ENCODE results near the gene ANKRD34B.
"Not testable (repeated sequence)": the region's sequence is repeated elsewhere in the genome, so short reads cannot be mapped to it uniquely, and the experiment has no call there.

ANKRD34B gene

DNA sequence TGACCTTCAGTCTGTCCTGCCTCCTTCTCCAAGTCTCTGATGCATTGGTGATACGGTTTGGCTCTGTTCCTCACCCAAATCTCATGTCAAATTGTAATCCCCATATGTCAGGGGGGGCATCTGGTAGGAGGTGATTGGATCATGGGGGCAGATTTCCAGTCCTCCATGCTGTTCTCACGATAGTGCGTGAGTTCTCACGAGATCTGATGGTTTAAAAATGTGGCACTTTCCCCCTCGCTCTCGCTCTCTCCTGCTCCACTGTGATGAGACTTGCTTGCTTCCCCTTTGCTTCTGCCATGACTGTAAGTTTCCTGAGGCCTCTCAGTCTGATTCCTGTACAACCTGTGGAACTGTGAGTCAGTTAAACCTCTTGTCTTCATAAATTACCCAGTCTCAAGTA lies 14.7 kb upstream of the ANKRD34B start:
- Histone ChIP-seq H3K27me3 (no peaks in the 10 kb centered on the region), H3K36me3 (no peaks in the 10 kb centered on the region), H3K4me3 (no peak overlapping the region), H3K27ac (no peak overlapping the region), H3K4me1 (no peaks in the 10 kb centered on the region), H3K9me3 (no peaks in the 10 kb centered on the region)
- TF ChIP-seq CTCF (IDR thresholded peaks at IDR 0.05), result no peak
- intact Hi-C loops (cut with DNase I; ENCODE audit: low total_unique reads), result no loop called here
- no peak for DNase-seq

GRCh38 chr5:80580291-80580690 lies 10.2 kb upstream of the ANKRD34B start:
- H3K9me3 ChIP-seq; H3K27me3 ChIP-seq; H3K4me1 ChIP-seq; H3K4me3 ChIP-seq; H3K27ac ChIP-seq; intact Hi-C loops (cut with DNase I; ENCODE audit: low total_unique reads); H3K36me3 ChIP-seq; DNase-seq: not testable (repeated sequence)

DNA sequence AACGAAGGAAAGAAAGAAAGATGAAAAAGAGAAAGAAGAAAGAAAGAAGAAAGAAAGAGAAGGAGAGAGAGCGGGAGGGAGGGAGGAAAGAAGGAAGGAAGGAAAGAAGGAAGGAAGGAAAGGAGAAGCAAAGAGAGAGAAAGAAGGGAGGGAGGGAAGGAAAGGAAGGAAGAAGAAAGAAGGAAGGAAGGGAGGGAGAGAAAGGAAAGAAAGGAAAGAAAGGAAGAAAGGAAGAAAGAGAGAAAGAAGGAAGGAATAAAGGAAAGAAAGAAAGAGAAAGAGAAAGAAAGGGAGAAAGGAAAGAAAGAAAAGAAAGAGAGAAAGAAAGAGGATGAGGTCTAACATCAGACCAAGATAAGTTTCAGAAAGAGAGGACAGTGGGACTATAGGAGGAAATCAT lies 9.0 kb upstream of the ANKRD34B start:
- intact Hi-C loops (cut with DNase I; ENCODE audit: low total_unique reads), result no loop called here
- Histone ChIP-seq H3K4me3 (no peak overlapping the region), H3K9me3 (no peaks in the 10 kb centered on the region), H3K4me1 (no peaks in the 10 kb centered on the region), H3K27ac (no peak overlapping the region), H3K27me3 (peaks cover 0 to under 1% of the 10 kb centered on the region in 2 donors), H3K36me3 (no peaks in the 10 kb centered on the region)
- DNase-seq, result no peak
- no peak for TF ChIP-seq CTCF (IDR thresholded peaks at IDR 0.05)

DNA sequence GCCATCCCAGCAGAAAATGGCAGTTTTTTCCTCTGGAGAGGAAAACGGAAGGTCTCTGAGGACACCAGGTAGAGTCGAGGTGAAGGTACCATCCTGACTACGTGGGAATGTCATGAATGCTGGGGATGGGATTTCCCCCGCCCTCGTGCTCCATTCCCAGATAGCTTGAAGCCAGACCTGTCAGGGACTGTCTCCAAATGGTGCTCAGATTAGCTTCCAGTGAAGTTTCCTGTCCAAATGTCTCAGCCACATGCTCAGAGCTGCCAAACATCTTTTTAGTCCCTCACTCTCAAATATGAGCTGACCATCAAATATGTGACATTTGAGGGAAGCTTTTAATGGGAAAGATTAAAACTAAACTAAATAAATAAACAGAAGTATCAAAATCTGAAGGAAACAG lies 7.6 kb upstream of the ANKRD34B start:
- intact Hi-C loops (cut with DNase I; ENCODE audit: low total_unique reads), result no loop called here
- H3K27me3 ChIP-seq, result peaks cover 0 to 9% of the 10 kb centered on the region in 2 donors
- no peak overlapping the region for H3K27ac ChIP-seq
- no peak for DNase-seq
- H3K9me3 ChIP-seq, result no peaks in the 10 kb centered on the region
- H3K4me3 ChIP-seq, result no peak overlapping the region
- no peak for TF ChIP-seq CTCF (IDR thresholded peaks at IDR 0.05)
- no peaks in the 10 kb centered on the region for H3K36me3 ChIP-seq
- no peaks in the 10 kb centered on the region for H3K4me1 ChIP-seq

DNA sequence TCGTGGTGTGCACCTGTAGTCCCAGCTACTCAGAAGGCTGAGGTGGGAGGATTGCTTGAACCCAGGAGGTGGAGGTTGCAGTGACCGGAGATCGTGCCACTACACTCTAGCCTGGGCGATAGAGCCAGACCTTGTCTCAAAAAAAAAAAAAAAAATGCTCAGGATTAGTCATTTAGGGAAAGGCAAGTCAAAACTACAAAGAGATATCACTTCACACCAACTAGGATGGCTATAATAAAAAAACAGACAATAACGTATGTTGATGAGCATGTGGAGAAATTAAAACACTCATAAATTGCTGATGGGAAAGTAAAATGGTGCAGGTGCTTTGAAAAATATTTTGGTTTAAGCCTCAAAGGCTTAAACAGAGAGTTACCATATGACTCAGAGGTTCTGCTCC lies 6.3 kb upstream of the ANKRD34B start:
- H3K36me3 ChIP-seq, result no peaks in the 10 kb centered on the region
- no peak for DNase-seq
- no peaks in the 10 kb centered on the region for H3K4me1 ChIP-seq
- no peak overlapping the region for H3K4me3 ChIP-seq
- no peaks in the 10 kb centered on the region for H3K9me3 ChIP-seq
- peaks cover 0 to 14% of the 10 kb centered on the region in 2 donors for H3K27me3 ChIP-seq
- intact Hi-C loops (cut with DNase I; ENCODE audit: low total_unique reads), result no loop called here
- no peak overlapping the region for H3K27ac ChIP-seq
- no peak for TF ChIP-seq CTCF (IDR thresholded peaks at IDR 0.05)

- intact Hi-C loops (cut with DNase I; ENCODE audit: low total_unique reads), result no loop called here
- Histone ChIP-seq H3K36me3 (no peaks in the 10 kb centered on the region), H3K9me3 (no peaks in the 10 kb centered on the region), H3K4me1 (peaks cover 0 to 17% (median 16%) of the 10 kb centered on the region in 4 donors), H3K27me3 (peaks cover 0 to 47% of the 10 kb centered on the region in 2 donors), H3K4me3 (no peak overlapping the region), H3K27ac (no peak overlapping the region)
- DNase-seq, result no peak
- TF ChIP-seq CTCF (IDR thresholded peaks at IDR 0.05), result no peak
These were observed 3.0 kb upstream of the ANKRD34B start for GRCh38 chr5:80573062-80573461.

Measured in tibial artery (tissue), 4 donors.